ENCODE results near the gene MEF2A.

Gene MEF2A

GRCh38 chr15:99613481-99613880 is 47.7 kb downstream of the MEF2A start:
- no peak for DNase-seq

GRCh38 chr15:99613887-99614647 is 48.3 kb downstream of the MEF2A start:
- DNase-seq, result no peak

DNA sequence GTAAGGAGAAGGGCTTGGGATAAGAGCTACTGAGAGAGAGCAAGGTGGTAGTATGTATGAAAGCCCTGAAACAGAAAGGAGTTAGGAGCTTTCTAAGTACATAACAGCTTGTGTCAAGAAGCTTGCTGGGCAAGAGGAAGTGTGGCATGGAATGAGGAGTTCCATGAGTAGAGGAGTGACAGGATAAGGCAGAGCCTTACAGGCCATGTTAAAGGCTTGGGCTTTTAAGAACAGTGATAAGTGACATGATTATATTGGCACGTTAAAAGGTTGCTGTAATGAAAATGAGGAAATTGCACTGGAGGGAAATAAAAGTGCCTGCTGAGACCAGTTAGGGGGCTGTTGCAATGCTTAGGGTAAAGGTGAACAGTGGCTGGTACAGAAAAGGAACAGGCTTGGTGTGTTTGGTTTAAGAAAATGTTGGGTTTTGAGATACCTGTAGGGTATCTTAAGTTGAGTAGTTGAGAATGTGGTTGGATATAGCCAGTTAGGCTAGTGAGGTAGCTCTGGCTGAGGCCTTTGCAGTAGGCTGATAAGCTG is 49.0 kb downstream of the MEF2A start:
- DNase-seq, result peak; percentile 57

DNA sequence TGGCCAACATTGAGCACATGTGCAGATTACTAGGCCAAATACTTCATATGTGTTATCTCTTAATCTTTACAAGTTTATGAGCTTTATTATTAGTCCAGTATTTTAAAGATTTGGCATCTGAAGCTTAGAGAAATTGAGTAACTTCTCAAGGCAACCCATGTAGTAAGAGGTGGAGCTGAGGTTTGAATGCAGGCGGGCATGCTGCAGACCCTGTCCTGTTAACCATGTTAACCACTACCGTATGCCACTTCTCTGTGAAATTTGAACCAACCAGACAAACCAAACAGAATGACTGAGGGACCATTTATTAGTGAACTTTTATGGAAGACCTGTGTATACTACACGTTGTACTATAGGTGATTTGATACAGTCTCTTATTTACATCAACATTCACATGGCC is 49.7 kb downstream of the MEF2A start:
- no peak for DNase-seq

- no peak for DNase-seq
Measured at GRCh38 chr15:99616129-99616528, 50.3 kb downstream of the MEF2A start.

DNA sequence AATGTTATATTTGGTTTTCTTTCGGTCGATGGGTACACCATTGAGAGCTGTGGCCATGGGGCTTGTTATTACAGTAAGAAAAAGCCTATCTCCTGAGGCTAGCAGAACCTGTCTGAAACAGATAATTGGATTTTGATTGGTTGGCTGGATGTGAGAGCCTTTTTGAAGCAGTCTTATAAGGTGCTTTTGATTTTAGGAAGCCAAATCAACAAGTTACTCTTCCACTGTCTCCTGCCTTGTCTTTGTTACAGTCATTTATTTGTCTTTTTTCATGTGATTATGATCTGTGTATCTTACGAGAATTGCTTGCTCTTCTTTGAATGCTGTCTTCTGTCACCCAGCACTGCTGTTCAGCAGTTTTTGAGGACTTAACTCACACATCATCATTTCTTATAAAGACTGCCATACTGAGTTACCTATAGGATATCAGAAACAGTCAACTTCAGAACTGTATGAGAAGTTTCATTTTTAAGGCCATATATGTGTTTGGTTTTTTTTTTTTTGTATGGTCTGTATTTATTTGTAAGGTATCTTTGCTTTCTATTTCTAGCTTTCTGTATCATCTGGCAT is 51.1 kb downstream of the MEF2A start:
- DNase-seq, result no peak

DNA sequence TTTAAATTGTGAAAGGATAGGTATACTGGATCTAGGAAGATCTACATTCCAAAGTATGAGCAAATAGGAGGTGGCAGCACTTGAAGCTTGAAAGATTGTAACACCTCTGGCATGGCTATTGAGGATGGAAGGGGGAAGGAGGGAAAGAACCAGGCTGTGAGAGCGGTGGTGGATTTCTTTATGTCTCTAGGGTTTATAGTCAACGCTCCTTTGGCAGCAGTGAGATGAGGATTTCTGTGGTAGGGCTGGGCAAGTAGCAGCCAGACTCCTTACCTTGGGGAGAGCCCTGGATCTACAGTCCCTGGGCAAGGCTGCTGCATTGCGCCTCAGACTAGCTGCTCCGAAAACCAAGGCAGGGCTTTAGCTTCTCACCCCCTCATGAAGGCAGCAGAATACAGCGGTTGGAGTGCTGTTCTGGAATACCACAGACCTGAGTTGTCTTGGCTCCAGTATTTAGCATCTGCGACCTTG is 53.2 kb downstream of the MEF2A start:
- peak; percentile 56 for DNase-seq

GRCh38 chr15:99619712-99620111 is 53.9 kb downstream of the MEF2A start:
- DNase-seq, result no peak

GRCh38 chr15:99620178-99620577 is 54.4 kb downstream of the MEF2A start:
- no peak for DNase-seq

DNA sequence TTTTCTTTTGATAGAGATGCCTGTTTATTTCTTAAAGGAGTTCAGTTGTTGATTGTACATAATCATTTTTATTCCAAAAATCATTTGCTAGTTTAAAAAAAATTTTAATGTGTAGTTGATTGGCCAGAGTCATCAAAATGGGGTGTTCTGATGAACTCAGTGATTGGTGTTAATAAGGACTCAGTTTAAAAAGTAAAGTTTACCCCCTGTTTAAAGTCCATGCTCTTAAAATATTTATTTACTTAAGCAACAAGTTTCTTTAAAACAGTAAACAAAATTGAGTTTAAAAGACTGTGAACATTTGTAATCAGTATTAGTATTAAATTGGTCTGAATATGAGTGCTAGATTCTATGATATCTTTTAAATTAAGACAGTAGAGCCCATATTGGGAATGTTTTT is 56.0 kb downstream of the MEF2A start:
- DNase-seq, result no peak

- no peak for DNase-seq
Measured at GRCh38 chr15:99628374-99629001, 62.7 kb downstream of the MEF2A start.

- no peak for DNase-seq
Measured at GRCh38 chr15:99630607-99631131, 64.9 kb downstream of the MEF2A start.

GRCh38 chr15:99631255-99631654 is 65.5 kb downstream of the MEF2A start:
- DNase-seq, result no peak

GRCh38 chr15:99632521-99632920 is 66.7 kb downstream of the MEF2A start:
- no peak for DNase-seq

DNA sequence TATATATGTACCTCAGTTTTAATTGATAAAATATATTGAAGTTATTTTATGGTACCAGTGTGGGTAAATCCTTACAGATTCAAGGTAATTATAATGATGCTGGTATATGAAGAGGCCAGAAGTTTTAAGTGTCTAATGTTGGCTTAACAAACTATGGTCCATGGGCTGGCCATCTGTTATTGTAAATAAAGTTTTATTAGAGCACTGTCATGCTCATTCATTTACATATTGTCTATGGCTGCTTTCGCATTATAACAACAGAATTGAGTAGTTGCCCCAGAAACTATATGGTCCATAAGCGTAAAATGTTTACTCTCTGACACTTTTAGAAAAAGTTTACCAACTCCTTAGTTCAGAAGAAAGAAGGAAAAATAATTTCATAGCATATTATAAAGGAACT is 67.9 kb downstream of the MEF2A start:
- DNase-seq, result no peak

DNA sequence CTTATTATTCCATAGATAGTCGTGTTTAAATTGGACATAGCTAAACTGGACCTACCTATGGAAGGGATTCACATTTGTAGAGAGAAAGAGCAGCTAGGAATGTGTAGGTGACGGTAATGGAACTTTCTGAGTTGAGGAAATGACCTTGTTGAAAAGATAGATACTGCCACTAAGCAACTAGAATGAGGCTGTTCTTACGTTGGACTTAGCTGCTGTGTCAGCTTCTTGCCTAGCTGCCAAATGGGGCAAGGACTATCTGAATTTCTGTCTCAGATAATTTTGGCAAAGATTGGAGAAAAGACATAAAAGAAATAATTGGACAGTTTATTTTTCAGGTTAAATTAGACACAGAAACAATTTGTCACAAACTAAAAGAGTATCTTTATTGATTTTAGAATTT is 68.8 kb downstream of the MEF2A start:
- no peak for DNase-seq

DNA sequence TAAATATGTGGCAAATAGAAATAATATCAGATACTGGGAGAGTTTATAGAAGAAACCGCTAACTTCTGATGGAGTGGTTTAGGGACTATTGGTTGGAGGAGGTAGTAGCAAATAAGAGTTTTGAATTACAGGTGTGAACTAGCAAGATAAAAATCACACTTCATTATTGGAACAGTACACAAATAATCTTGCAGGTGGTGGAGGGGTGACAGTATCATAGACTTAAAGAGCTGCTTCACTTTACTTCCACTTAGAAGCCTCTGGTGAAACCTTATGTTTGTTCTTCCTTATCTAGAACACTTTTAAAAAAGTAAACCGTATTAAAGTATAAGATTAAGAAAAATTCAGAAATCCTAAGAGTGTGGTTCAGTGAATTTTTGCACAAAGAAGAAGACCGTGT is 69.4 kb downstream of the MEF2A start:
- no peak for DNase-seq

DNA sequence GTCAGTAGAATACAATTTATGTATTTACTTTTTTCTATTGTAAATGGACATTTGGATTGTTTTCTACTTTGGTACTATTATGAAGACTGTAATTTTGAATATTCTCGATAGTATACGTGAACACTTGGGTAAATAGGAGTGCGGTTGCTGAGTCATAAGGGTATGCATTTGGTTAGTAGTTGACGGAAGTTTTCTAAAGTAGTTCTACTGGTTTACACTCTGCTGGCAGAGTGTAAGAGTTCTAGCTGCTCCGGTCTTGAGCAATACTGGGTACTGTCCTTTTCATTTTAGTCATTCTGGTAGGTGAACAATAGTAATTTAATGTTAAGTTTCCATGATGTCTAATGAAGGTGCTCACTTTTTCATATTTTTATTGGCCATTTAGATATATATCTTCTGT is 70.0 kb downstream of the MEF2A start:
- no peak for DNase-seq

DNA sequence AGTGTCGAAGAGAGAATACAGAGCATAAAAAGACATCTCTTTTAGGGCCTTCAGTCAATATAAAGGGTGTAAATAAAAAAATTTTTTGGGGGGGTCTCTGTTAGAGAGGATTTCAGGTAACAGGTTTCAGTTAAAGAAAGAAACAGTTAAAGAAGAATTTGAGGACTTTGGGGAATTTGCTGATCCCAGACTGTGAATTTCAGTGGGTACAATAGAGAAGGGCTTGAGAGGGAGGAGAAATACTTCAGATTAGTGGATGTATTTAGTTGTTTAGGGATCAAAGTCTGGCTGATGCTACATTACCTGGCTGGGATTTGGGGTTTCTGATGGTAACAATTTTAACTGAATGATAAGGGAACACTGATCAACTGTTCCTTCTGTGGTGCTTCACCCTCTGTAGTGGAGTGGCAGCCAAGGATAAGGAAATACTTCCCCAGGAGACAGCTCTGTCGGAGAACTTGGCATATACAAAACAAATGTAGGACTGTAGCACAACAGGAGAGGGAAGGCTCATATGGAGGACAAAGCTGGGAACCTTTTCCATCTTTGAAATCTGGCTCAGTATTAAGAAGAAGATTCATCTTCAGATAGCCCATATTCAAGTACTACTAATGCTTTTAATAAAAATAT is 79.2 kb downstream of the MEF2A start:
- DNase-seq, result no peak

DNA sequence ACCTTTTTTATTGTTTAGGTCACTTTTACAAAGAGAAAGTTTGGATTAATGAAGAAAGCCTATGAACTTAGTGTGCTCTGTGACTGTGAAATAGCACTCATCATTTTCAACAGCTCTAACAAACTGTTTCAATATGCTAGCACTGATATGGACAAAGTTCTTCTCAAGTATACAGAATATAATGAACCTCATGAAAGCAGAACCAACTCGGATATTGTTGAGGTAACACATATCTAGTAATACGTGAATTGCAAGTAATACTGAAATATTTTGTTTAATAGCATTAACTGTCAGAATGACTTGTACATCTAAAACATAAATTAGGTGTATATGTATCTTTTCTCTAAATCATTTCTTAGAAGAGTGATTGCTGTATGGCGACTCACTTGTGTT is 79.8 kb downstream of the MEF2A start:
- DNase-seq, result no peak

- DNase-seq, result no peak
Measured at GRCh38 chr15:99645951-99646350, 80.2 kb downstream of the MEF2A start.

GRCh38 chr15:99651023-99651807 is 85.4 kb downstream of the MEF2A start:
- peak; percentile 52 for DNase-seq

Data from islet precursor cell (in vitro differentiated cells).